Dedifferentiated amniotic fluid mesenchymal stem cell (primary cell): ENCODE measurements around the gene KRTAP10-11.
"Not testable (repeated sequence)": the region's sequence is repeated elsewhere in the genome, so short reads cannot be mapped to it uniquely, and the experiment has no call there.

ENCODE experiments used
- DNase-seq: peaks from one replicate; pipeline ENCODE4 v3.0.0-alpha.2; 2016; ENCODE audit errors: extremely low spot score

Gene KRTAP10-11

GRCh38 chr21:44646366-44647221 is at the start of gene KRTAP10-11:
KRTAP10-11 (plus strand) TSS chr21:44646414; CDS start chr21:44646459, 45 bp downstream.
- not testable (repeated sequence) for DNase-seq

- DNase-seq, result no peak
Measured at GRCh38 chr21:44598061-44598460, 48.2 kb upstream of the KRTAP10-11 start.

GRCh38 chr21:44599264-44600029 is 46.8 kb upstream of the KRTAP10-11 start:
- no peak for DNase-seq

GRCh38 chr21:44600118-44600978 is 45.9 kb upstream of the KRTAP10-11 start, which contains the start of gene KRTAP10-7:
KRTAP10-7 (plus strand) TSS chr21:44600597; CDS start chr21:44600622, 25 bp downstream.
- DNase-seq, result not testable (repeated sequence)

- not testable (repeated sequence) for DNase-seq
Measured at GRCh38 chr21:44601091-44601490, 45.1 kb upstream of the KRTAP10-11 start.

GRCh38 chr21:44601596-44602462 is 44.4 kb upstream of the KRTAP10-11 start:
- DNase-seq, result no peak

- no peak for DNase-seq
Measured at GRCh38 chr21:44602463-44602850, 43.8 kb upstream of the KRTAP10-11 start.

GRCh38 chr21:44603109-44603875 is 42.9 kb upstream of the KRTAP10-11 start:
- DNase-seq, result no peak

- DNase-seq, result no peak
Measured at GRCh38 chr21:44603911-44604310, 42.3 kb upstream of the KRTAP10-11 start.

- DNase-seq, result no peak
Measured at GRCh38 chr21:44606495-44606894, 39.7 kb upstream of the KRTAP10-11 start.

- DNase-seq, result no peak
Measured at GRCh38 chr21:44609193-44609592, 37.0 kb upstream of the KRTAP10-11 start.

GRCh38 chr21:44610157-44610843 is 35.9 kb upstream of the KRTAP10-11 start:
- DNase-seq, result not testable (repeated sequence)

- no peak for DNase-seq
Measured at GRCh38 chr21:44611551-44611950, 34.7 kb upstream of the KRTAP10-11 start.

GRCh38 chr21:44612029-44612486 is 34.2 kb upstream of the KRTAP10-11 start, which contains the start of gene KRTAP10-8:
KRTAP10-8 (plus strand) TSS chr21:44612079; CDS start chr21:44612101, 22 bp downstream.
- no peak for DNase-seq

GRCh38 chr21:44612669-44613229 is 33.5 kb upstream of the KRTAP10-11 start:
- no peak for DNase-seq

GRCh38 chr21:44613386-44614155 is 32.6 kb upstream of the KRTAP10-11 start:
- no peak for DNase-seq

GRCh38 chr21:44614161-44614631 is 32.0 kb upstream of the KRTAP10-11 start:
- DNase-seq, result no peak

- DNase-seq, result no peak
Measured at GRCh38 chr21:44614961-44615391, 31.2 kb upstream of the KRTAP10-11 start.
